Measurements from ENCODE around the gene STAG1. TPM values are rescaled to one million over a fixed set of nuclear protein-coding genes. Genes with fewer than 3 reads are reported as not detected.

Gene STAG1
- total RNA-seq, 1 experiment from 2014 or later = 34.6 TPM

GRCh38 chr3:136437043-136437442 is 315.1 kb downstream of the STAG1 start:
- Histone ChIP-seq H4K8ac (replicated peaks; ENCODE audit: insufficient read length, low read depth, low read length) (no peak overlapping the region), H3K18ac (ENCODE audit: insufficient read length, low read depth, low read length) (no peak overlapping the region), H3K23me2 (ENCODE audit: insufficient read length, low read depth, low read length, poor library complexity, severe bottlenecking) (no peaks in the 10 kb centered on the region), H3K4ac (ENCODE audit: low read depth, low read length) (no peak overlapping the region), H3K79me1 (ENCODE audit: insufficient read depth, low read depth, low read length, poor library complexity, severe bottlenecking) (no peaks in the 10 kb centered on the region), H2BK12ac (ENCODE audit: insufficient read length, low read depth, low read length) (no peak overlapping the region), H3K9me3 (ENCODE audit: control insufficient read depth, low read depth, low read length) (no peaks in the 10 kb centered on the region), H4K20me1 (ENCODE audit: control insufficient read depth, insufficient read depth, insufficient read length) (no peaks in the 10 kb centered on the region), H2BK20ac (ENCODE audit: low read depth, low read length, poor library complexity, severe bottlenecking) (no peak overlapping the region), H3K9ac (ENCODE audit: extremely low read depth, insufficient read length, low read length) (no peak overlapping the region), H2AK5ac (ENCODE audit: insufficient read length, low read length) (no peak overlapping the region), H3K4me1 (ENCODE audit: insufficient read depth, low read length) (no peaks in the 10 kb centered on the region), H3K27me3 (ENCODE audit: insufficient read depth, low read length) (no peaks in the 10 kb centered on the region), H2BK15ac (ENCODE audit: low read depth, low read length) (no peak overlapping the region), H3K23ac (ENCODE audit: insufficient read length, low read depth, low read length) (no peak overlapping the region), H3K79me2 (ENCODE audit: insufficient read depth, low read length) (no peaks in the 10 kb centered on the region), H4K91ac (ENCODE audit: insufficient read length, low read depth, low read length) (no peak overlapping the region), H2BK5ac (ENCODE audit: insufficient read length, low read length) (no peak overlapping the region), H3K27ac (ENCODE audit: insufficient read length, low read depth, low read length) (no peak overlapping the region), H2BK120ac (ENCODE audit: low read depth, low read length, poor library complexity, severe bottlenecking) (no peak overlapping the region), H3K4me2 (ENCODE audit: insufficient read depth, insufficient read length, low read length) (no peak overlapping the region), H3K56ac (ENCODE audit: insufficient read length, low read depth, low read length) (no peak overlapping the region), H3K14ac (ENCODE audit: insufficient read depth, low read length) (no peak overlapping the region), H4K5ac (ENCODE audit: insufficient read length, low read depth, low read length) (no peak overlapping the region), H2AFZ (ENCODE audit: low read length) (no peak overlapping the region), H3T11ph (ENCODE audit: low read length) (no peak overlapping the region)
- no peaks in the 10 kb centered on the region for H3K9me3 Mint-ChIP-seq
- H3K27ac Mint-ChIP-seq = no peak overlapping the region
- H3K4me3 Mint-ChIP-seq = no peak overlapping the region
- no peaks in the 10 kb centered on the region for H3K4me1 Mint-ChIP-seq
- H3K27me3 Mint-ChIP-seq (ENCODE audit: low read depth) = no peaks in the 10 kb centered on the region
- peaks cover 3 to 9% (median 7%) of the 10 kb centered on the region in 3 experiments; a peak in 6 of 7 replicates for H3K36me3 Mint-ChIP-seq (ENCODE audit: insufficient read depth in 1 of 3, low read depth in 3 of 3)
- TF ChIP-seq CTCF (conservative IDR thresholded peaks at IDR 0.05) = no peak
- WGBS (ENCODE audit: extremely low coverage, insufficient read length, low lambda C conversion rate) = no CpG with 5 or more reads among the region's 2 CpGs
- DNase-seq = no peak

All from H9 (cell line).